C4-2B (cell line): Measurements from ENCODE around the gene CCSER2.

Experiments
- CTCF ChIP-seq: fragments of 450-650 bp; conservative IDR thresholded peaks from 2 replicates; pipeline ENCODE4 v1.5.1; 2017; ENCODE audit warnings: mild to moderate bottlenecking
- ZFX ChIP-seq: fragments of 450-650 bp; IDR thresholded peaks from 2 replicates; pipeline ENCODE4 v1.6.1; 2017

GRCh38 chr10:84286695-84287094, 41.7 kb upstream of the CCSER2 start:
- no peak for TF ChIP-seq CTCF
- no peak for TF ChIP-seq ZFX
